ENCODE data around the gene LLGL2. TPM values are rescaled to one million over a fixed set of nuclear protein-coding genes. Genes with fewer than 3 reads are reported as not detected.

The LLGL2 gene
- total RNA-seq, 1 donor = 0.09 TPM

DNA sequence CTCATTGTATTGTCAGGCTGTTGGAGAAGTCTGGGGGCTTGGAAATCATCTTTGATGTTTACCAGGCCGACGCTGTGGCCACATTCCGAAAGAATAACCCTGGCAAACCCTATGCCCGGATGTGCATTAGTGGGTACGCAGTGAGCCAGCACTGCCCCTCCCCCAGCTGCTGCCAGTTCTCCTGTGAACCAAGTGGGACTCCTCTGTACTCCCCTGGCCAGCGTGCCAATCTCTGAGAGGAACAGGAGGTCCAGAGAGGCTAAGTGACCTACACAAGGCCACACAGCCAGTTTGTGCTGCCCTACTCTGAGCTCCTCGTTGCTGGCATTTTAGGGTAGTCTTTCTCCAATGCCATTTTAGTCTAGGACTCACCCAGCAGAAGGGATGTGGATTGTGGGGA is 1.9 kb upstream of the LLGL2 start:
- no peak overlapping the region for H3K4me3 ChIP-seq (ENCODE audit: low read depth, low read length)
- DNase-seq (ENCODE audit: low read depth) = no peak
- TF ChIP-seq, protein P1, sequence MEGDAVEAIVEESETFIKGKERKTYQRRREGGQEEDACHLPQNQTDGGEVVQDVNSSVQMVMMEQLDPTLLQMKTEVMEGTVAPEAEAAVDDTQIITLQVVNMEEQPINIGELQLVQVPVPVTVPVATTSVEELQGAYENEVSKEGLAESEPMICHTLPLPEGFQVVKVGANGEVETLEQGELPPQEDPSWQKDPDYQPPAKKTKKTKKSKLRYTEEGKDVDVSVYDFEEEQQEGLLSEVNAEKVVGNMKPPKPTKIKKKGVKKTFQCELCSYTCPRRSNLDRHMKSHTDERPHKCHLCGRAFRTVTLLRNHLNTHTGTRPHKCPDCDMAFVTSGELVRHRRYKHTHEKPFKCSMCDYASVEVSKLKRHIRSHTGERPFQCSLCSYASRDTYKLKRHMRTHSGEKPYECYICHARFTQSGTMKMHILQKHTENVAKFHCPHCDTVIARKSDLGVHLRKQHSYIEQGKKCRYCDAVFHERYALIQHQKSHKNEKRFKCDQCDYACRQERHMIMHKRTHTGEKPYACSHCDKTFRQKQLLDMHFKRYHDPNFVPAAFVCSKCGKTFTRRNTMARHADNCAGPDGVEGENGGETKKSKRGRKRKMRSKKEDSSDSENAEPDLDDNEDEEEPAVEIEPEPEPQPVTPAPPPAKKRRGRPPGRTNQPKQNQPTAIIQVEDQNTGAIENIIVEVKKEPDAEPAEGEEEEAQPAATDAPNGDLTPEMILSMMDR (IDR thresholded peaks at IDR 0.05; ENCODE audit: insufficient read depth, low read length) = no peak

DNA sequence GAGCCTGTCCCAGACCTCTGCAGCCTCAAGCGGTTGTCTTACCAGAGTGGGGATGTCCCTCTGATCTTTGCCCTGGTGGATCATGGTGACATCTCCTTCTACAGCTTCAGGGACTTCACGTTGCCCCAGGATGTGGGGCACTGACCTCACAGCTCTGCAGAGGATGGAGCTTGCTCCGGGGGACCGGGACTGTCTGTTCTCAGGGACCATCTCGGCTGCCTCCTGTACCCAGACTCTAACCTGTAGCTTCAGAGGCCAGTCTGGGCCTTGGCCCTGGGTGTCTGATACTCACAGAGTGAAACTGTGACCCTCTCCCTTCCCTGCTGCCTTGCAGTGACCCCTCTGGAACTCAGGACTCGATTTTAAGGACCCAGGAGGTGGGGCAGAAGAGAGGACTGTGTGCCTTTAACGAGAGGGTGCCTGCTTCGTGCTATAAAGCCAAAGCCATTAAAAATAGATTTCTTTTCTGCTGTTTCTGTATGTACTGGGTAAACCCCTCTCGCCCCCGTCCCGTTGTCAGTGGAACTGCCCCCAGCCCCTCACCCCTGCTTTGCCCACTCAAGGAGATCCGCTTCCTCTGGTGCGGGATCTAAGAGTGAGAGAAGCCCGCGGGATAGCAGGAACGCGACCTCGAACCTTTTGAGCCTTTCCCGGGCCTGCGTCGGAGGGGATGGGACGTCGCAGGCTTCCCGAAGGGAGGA is 1.1 kb upstream of the LLGL2 start:
- TF ChIP-seq, protein P1 (IDR thresholded peaks at IDR 0.05; ENCODE audit: insufficient read depth, low read length) = no peak
- H3K4me3 ChIP-seq (ENCODE audit: low read depth, low read length) = no peak overlapping the region
- no peak for DNase-seq (ENCODE audit: low read depth)

GRCh38 chr17:75525806-75526554 is 483 bp downstream of the LLGL2 start:
- DNase-seq (ENCODE audit: low read depth) = no peak
- TF ChIP-seq, protein P1 (IDR thresholded peaks at IDR 0.05; ENCODE audit: insufficient read depth, low read length) = no peak
- peak overlapping the region; percentile 44 for H3K4me3 ChIP-seq (ENCODE audit: low read depth, low read length)

GRCh38 chr17:75526555-75527270 is 1.2 kb downstream of the LLGL2 start:
- H3K4me3 ChIP-seq (ENCODE audit: low read depth, low read length) = no peak overlapping the region
- TF ChIP-seq, protein P1 (IDR thresholded peaks at IDR 0.05; ENCODE audit: insufficient read depth, low read length) = no peak
- no peak for DNase-seq (ENCODE audit: low read depth)

DNA sequence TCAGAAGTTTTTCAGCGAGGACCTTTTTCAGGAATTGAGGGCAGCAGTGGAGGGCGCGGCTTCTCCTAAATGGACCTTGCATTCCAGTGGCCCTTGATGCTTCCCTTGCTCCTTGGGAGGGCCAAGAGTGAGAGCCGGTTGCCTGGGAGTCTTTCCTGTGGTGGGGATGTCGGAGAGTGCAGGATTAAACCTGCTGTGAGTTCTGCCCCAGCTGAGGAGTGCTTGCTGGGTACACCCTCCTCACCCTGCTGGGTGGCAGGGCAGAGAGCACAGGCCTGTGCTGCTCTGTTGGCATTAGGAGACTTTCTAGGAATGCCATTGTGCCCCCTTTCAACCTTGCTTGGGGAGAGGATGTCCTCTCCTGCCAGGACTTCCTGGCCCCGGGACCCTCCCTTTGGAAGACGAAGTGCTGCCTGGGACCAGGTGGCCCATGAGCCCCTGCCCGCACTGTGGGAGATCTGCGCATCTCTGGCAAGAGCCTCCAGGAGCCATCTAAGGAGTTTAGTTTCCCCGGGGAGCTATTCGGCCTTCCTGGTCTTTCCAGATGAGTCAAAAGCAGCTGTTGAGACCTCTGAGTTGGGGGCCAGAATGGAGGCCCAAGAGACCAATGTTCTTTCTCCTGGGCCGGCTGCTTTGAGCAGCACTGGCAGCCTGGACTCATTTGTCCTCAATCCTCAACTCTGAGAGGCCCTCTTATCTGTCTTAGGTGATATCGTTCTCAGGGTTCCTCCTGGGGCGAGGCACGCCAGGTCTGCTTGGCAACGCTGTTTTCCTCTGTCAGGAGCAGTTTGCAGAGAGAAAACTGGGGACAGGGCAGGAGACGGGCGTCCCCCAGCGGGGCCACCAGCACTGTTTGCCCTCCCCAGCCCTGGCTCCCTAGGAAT is 5.6 kb downstream of the LLGL2 start:
- TF ChIP-seq, protein P1 (IDR thresholded peaks at IDR 0.05; ENCODE audit: insufficient read depth, low read length) = no peak
- no peak overlapping the region for H3K4me3 ChIP-seq (ENCODE audit: low read depth, low read length)
- no peak for DNase-seq (ENCODE audit: low read depth)

DNA sequence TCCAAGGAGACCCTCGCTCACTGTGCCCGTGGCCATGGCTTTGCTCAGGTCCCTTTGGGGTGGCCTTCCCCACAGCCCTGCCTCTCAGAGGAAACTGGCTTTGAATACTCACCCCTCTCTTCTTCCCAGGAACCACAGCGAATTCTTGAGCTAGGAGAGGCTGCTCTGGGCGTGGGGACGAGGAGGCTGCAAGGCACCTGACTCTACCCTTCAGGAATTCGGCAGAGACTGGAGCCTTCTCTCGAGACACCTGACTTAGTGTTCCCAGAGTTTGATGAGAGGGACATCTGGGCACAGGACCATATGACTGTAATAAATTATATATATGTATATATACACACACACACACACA is 6.2 kb downstream of the LLGL2 start:
- no peak overlapping the region for H3K4me3 ChIP-seq (ENCODE audit: low read depth, low read length)
- TF ChIP-seq, protein P1 (IDR thresholded peaks at IDR 0.05; ENCODE audit: insufficient read depth, low read length) = no peak
- no peak for DNase-seq (ENCODE audit: low read depth)

All from fibroblast of the aortic adventitia (primary cell).